Right lobe of liver (tissue), 6 donors: ENCODE data around the gene TBKBP1. TPM values are rescaled to one million over a fixed set of nuclear protein-coding genes. Genes with fewer than 3 reads are reported as not detected.
A peak's percentile ranks its signal among the peaks of the same experiment; 100 is the strongest.

Source experiments
- ATAC-seq, 4 donors: fragments of 200-7000 bp; cut with Tn5 transposase; one replicate each; pipeline ENCODE4 v1.9.1; 2020; ENCODE audit warnings: mild to moderate bottlenecking in 4 of 4, moderate library complexity in 4 of 4
- DNase-seq, 3 donors: peaks; one replicate each; pipeline ENCODE4 v3.0.0-alpha.2; 2020
- H3K27ac ChIP-seq, 3 donors: fragments of 200-600 bp; one replicate each; pipeline ENCODE4 v1.8.0; 2022
- H3K27me3 ChIP-seq, 2 donors: fragments of 200-600 bp; one replicate each; pipeline ENCODE4 v1.8.0; 2022
- H3K36me3 ChIP-seq, 4 donors: fragments of 200-600 bp; sonication (generic) in 1 of 4; one replicate each; pipeline versions ENCODE4 v1.5.1 to v1.8.0; 2017 to 2022; ENCODE audit warnings: control low read depth in 1 of 4
- H3K4me1 ChIP-seq, 4 donors: fragments of 200-600 bp; sonication (generic) in 1 of 4; one replicate each; pipeline versions ENCODE4 v1.5.1 to v1.8.0; 2017 to 2022; ENCODE audit warnings: control low read depth in 1 of 4
- H3K4me3 ChIP-seq, 3 donors: fragments of 200-600 bp; one replicate each; pipeline ENCODE4 v1.8.0; 2022
- H3K9me3 ChIP-seq, 4 donors: fragments of 200-600 bp; sonication (generic) in 1 of 4; one replicate each; pipeline versions ENCODE4 v1.5.1 to v1.8.0; 2017 to 2022; ENCODE audit warnings: control low read depth in 1 of 4
- POLR2A ChIP-seq: fragments of 450-650 bp; IDR thresholded peaks from one replicate; pipeline ENCODE4 v1.6.1; 2017; ENCODE audit warnings: antibody characterized with exemption, mild to moderate bottlenecking
- WGBS: methylation state at CpG from one replicate; pipeline ENCODE4 v1.1.6; 2018; ENCODE audit warnings: low coverage, low lambda C conversion rate; ENCODE audit not compliant: insufficient coverage; ENCODE audit errors: missing lambda C conversion rate; 5-methylcytosine and 5-hydroxymethylcytosine counted together
- intact Hi-C, 2 donors: fragments of 100-400 bp; cut with DNase I; formaldehyde crosslinking; loops; one replicate each; pipeline versions ENCODE4 v1.11.2 to v1.14.1; 2022
- total RNA-seq, 6 experiments: library from RNA; depleted of rRNA in 2 of 6; stranded (reverse); fragments of >200 nt in 2 of 6; fragmentation: NEBNext Ultra II Directional in 3 of 6; extraction: Animal tissue kit (Norgen Biotek cat#: 25700) in 3 of 6; gene quantifications; one replicate each; pipeline versions ENCODE4 v1.1.0 to v1.2.4, GENCODE V29; 2016 to 2023
- TF ChIP-seq, protein P1 (sequence below), 4 donors: fragments of 200-600 bp in 3 of 4; fragments of 450-650 bp in 1 of 4; IDR thresholded peaks; one replicate each; pipeline versions ENCODE4 v1.5.1 to v1.8.0; 2016 to 2022; ENCODE audit warnings: antibody characterized with exemption in 4 of 4, mild to moderate bottlenecking in 2 of 4
- donor health status: DM: no; HTN: yes; CAD: no.
- donor health status: DM: no; HTN: no; CAD: no.
- donor health status: DM: no; HTN: no; CAD: no.
- donor health status: DM: no; HTN: yes; CAD: no.
- donor health status: DM: no; HTN: yes; CAD: no.

The TBKBP1 gene
- total RNA-seq, 6 experiments from 2014 or later: 1.2 to 3.2 (median 2.2) TPM

DNA sequence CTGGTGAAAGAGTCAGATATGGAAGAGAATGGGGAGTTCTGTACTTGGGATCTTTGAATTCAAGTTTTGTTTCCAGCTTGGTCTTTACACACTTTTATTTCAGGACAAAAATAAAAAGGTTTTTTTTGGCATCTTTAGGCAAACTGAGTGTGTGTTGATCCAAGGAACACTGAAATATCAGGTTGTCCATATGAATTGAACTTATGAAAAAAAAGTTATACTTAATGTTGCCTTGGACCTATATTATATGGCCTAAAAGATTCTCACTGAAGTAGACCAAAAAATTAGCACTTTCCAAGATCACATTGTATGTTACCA lies 29.4 kb upstream of the TBKBP1 start:
- ATAC-seq: no peak
- Histone ChIP-seq H3K27me3 (no peaks in the 10 kb centered on the region), H3K4me3 (no peak overlapping the region), H3K36me3 (peaks cover 17 to 94% (median 54%) of the 10 kb centered on the region in 4 donors), H3K4me1 (peaks cover 0 to 5% (median 0%) of the 10 kb centered on the region in 4 donors), H3K27ac (no peak overlapping the region), H3K9me3 (no peaks in the 10 kb centered on the region)
- intact Hi-C loops: no loop called here
- no peak for DNase-seq
- TF ChIP-seq, protein P1, sequence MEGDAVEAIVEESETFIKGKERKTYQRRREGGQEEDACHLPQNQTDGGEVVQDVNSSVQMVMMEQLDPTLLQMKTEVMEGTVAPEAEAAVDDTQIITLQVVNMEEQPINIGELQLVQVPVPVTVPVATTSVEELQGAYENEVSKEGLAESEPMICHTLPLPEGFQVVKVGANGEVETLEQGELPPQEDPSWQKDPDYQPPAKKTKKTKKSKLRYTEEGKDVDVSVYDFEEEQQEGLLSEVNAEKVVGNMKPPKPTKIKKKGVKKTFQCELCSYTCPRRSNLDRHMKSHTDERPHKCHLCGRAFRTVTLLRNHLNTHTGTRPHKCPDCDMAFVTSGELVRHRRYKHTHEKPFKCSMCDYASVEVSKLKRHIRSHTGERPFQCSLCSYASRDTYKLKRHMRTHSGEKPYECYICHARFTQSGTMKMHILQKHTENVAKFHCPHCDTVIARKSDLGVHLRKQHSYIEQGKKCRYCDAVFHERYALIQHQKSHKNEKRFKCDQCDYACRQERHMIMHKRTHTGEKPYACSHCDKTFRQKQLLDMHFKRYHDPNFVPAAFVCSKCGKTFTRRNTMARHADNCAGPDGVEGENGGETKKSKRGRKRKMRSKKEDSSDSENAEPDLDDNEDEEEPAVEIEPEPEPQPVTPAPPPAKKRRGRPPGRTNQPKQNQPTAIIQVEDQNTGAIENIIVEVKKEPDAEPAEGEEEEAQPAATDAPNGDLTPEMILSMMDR (IDR thresholded peaks at IDR 0.05): no peak
- TF ChIP-seq POLR2A: no peak

DNA sequence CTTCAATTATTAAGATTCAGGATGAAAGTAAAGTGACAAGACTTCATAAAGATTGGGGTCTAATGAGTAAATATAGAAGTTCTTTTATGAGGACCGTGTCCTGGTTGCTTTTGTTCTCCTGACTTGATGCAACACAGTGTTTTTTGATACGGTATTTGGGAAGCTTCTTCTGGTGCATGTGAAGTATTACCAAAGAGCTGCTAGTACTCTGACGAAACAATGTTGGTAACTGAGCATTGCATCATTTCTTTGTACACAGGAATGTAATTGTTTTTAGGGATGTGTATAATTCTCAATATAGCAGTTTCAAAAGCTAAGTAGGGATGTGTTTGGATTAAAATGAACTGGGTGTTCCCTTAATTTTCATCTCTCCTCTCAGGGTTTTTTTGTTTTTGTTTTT lies 28.3 kb upstream of the TBKBP1 start:
- DNase-seq (no peak), ATAC-seq (peak in 2 of 4 donors; percentile 28)
- H3K9me3 ChIP-seq: no peaks in the 10 kb centered on the region
- 29% methylated on average over 3 of the region's 3 CpGs for WGBS
- H3K4me3 ChIP-seq: no peak overlapping the region
- H3K4me1 ChIP-seq: no peaks in the 10 kb centered on the region
- peaks cover 22 to 95% (median 59%) of the 10 kb centered on the region in 4 donors for H3K36me3 ChIP-seq
- H3K27ac ChIP-seq: no peak overlapping the region
- TF ChIP-seq, protein P1 (IDR thresholded peaks at IDR 0.05): no peak
- no peak for TF ChIP-seq POLR2A
- H3K27me3 ChIP-seq: no peaks in the 10 kb centered on the region
- intact Hi-C loops: no loop called here

GRCh38 chr17:47669081-47669480 lies 24.9 kb upstream of the TBKBP1 start:
- no peak overlapping the region for H3K27ac ChIP-seq
- no peaks in the 10 kb centered on the region for H3K27me3 ChIP-seq
- 64% methylated on average over 4 of the region's 4 CpGs for WGBS

DNA sequence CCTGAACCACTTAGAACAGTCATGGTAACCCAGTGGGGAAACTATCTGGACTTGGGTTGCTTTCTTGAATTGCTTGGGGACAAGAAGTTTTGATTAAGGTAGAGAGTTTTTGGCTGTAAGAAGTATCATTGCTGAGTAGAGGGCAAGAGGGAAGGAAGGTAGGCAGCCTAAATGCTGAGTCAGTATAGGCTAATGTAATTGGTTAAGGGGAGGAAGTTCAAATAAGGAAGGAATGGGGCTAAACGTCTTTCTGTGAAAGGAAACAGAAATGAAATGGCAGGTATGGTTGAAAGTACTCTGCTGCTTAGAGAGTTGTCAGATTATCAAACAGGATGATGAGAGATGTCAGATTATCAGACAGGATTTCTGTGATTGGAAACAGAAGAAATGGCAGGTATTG lies 23.9 kb upstream of the TBKBP1 start:
- 15% methylated on average over 1 of the region's 1 CpG for WGBS
- ATAC-seq: peak in 3 of 4 donors; percentile 22 to 45 (median 30)
- Histone ChIP-seq H3K36me3 (peaks cover 29 to 97% (median 65%) of the 10 kb centered on the region in 4 donors), H3K27ac (no peak overlapping the region), H3K9me3 (no peaks in the 10 kb centered on the region), H3K27me3 (no peaks in the 10 kb centered on the region), H3K4me1 (no peaks in the 10 kb centered on the region), H3K4me3 (no peak overlapping the region)
- no peak for TF ChIP-seq POLR2A
- TF ChIP-seq, protein P1 (IDR thresholded peaks at IDR 0.05): no peak
- intact Hi-C loops: no loop called here
- no peak for DNase-seq

More at GRCh38 chr17:47669081-47669480, 24.9 kb upstream of the TBKBP1 start:
- intact Hi-C loops: no loop called here
- Histone ChIP-seq H3K4me1 (no peaks in the 10 kb centered on the region), H3K9me3 (no peaks in the 10 kb centered on the region), H3K36me3 (peaks cover 29 to 95% (median 62%) of the 10 kb centered on the region in 4 donors), H3K4me3 (no peak overlapping the region)
- ATAC-seq: no peak
- DNase-seq: no peak
- TF ChIP-seq, protein P1 (IDR thresholded peaks at IDR 0.05): no peak
- no peak for TF ChIP-seq POLR2A

DNA sequence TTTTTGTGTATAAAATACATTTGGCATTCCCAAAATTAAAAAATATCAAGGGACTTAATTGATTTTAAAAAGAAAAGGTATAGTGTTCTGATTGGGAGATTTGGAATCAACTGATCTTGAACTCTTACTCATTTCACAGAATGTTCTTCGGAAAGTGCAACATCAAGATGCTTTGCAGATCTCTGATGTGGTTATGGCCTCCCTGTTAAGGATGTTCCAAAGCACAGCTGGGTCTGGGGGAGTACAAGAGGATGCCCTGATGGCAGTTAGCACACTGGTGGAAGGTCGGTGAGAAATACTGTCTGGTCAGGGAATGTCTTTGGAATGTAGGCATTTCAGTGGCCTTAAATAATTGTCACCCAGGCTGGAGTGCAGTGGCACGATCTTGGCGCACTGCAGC lies 19.5 kb upstream of the TBKBP1 start:
- TF ChIP-seq, protein P1 (IDR thresholded peaks at IDR 0.05): no peak
- TF ChIP-seq POLR2A: no peak
- ATAC-seq: no peak
- 92% methylated on average over 1 of the region's 4 CpGs for WGBS
- H3K27ac ChIP-seq: no peak overlapping the region
- H3K27me3 ChIP-seq: no peaks in the 10 kb centered on the region
- DNase-seq: no peak
- no peak overlapping the region for H3K4me3 ChIP-seq
- H3K9me3 ChIP-seq: no peaks in the 10 kb centered on the region
- intact Hi-C loops: no loop called here
- peaks cover 32 to 100% (median 76%) of the 10 kb centered on the region in 4 donors for H3K36me3 ChIP-seq
- H3K4me1 ChIP-seq: no peaks in the 10 kb centered on the region
